ENCODE results near the gene METAP1D.
"Not testable (repeated sequence)": the region's sequence is repeated elsewhere in the genome, so short reads cannot be mapped to it uniquely, and the experiment has no call there.

METAP1D gene

DNA sequence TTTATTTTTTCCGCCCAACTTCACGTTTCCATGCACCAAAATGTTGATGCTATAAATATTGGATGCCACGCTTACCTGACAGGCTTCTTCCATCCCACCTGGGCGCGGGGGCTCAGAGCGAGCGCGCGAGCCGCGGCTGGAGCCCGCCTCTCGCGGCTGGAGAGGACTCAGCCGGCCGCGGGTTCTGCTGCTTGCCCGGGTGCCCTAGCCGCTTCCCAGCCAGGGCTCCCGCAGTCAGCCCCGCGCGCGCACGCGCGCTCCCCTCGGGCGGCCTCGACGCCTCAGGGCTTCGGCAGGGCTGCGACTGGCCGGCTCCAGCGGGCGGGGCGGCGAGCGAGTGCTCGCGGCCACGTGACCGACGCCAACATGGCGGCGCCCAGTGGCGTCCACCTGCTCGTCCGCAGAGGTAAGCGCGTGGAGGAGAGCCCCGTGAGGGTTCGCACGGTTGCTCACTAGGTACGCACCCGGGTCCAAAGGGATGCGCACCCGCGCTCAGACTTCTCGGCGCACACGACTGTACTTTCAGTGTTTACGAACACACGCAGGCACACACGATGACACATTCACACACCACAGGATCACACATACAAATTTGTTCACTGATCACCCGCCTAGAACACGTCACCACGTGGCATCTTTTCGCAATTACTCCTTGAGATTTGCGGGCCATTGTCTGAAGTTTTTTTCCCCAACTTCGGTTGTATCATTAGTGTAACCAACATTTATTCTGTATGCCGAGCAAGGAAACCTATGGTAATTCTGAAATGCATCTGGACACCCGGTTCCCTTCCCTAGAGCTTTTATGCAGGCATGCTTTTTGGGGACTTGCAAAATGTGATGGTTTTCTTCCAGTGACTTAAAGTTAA is at the start of gene METAP1D:
METAP1D (plus strand) TSS at position 350 of the 866 bp plus-strand sequence; CDS start at position 367, 17 bp downstream.
- peak; percentile 63 to 71 for DNase-seq (ENCODE audit: low read depth in 2 of 2)

GRCh38 chr2:171952276-171952675 is 47.5 kb upstream of the METAP1D start:
- no peak for DNase-seq (ENCODE audit: low read depth in 2 of 2)

- no peak for DNase-seq (ENCODE audit: low read depth in 2 of 2)
Observed at GRCh38 chr2:171952748-171953147, 47.0 kb upstream of the METAP1D start.

DNA sequence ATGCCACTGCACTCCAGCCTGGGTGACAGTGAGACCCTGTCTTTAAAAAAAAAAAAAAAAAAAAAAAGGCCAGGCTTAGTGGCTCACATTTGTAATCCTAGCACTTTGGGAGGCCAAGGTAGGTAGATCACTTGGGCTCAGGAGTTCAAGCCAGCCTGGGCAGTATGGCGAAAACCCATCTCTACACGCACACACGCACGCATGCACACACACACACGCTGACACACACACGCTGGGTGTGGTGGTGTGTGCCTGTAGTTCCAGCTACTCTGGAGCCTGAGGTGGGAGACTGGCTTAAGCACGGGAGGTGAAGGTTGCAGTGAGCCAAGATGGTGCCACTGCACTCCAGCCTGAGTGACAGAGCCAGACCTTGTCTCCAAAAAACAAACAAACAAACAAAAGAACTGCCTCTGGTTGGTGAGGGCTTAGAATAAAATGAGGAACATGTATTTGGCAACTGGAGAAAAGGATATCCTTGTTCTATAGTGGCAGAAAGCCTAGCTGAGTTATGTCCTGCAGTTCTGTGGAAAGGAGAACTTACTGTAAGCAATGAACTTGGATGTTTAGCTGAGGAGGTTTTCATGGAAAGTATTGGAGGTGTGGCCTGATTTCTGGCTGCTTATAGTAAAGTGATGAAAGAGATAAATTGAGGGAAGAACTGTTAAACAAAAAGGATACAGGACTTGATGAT is 43.5 kb upstream of the METAP1D start:
- DNase-seq (ENCODE audit: low read depth in 2 of 2), result no peak

- DNase-seq (ENCODE audit: low read depth in 2 of 2), result no peak
Observed at GRCh38 chr2:171957061-171957460, 42.7 kb upstream of the METAP1D start.

GRCh38 chr2:171958475-171958874 is 41.3 kb upstream of the METAP1D start:
- DNase-seq (ENCODE audit: low read depth in 2 of 2), result peak; percentile 26 to 36

- DNase-seq (ENCODE audit: low read depth in 2 of 2), result no peak
Observed at GRCh38 chr2:171959998-171960397, 39.8 kb upstream of the METAP1D start.

- DNase-seq (ENCODE audit: low read depth in 2 of 2), result no peak
Observed at GRCh38 chr2:171960570-171960969, 39.2 kb upstream of the METAP1D start.

DNA sequence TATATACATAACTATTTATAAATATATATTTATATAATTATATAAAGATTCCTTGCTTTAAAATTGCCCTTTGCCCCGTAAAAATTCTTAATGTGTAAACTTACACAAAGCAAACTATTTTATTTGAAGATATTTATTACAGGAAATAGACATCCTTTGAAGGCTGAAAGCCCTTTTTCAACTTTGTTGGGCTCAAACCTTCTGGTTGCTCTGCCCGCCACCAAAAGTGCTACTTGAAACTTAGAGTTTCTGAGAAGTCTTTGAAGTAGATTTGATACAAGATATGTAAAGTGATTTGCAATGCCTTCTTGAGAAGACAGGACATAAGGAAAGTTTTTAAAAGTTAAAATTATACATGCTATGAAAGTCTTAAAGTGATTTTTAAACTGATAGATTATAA is 36.6 kb upstream of the METAP1D start:
- DNase-seq (ENCODE audit: low read depth in 2 of 2), result no peak

DNA sequence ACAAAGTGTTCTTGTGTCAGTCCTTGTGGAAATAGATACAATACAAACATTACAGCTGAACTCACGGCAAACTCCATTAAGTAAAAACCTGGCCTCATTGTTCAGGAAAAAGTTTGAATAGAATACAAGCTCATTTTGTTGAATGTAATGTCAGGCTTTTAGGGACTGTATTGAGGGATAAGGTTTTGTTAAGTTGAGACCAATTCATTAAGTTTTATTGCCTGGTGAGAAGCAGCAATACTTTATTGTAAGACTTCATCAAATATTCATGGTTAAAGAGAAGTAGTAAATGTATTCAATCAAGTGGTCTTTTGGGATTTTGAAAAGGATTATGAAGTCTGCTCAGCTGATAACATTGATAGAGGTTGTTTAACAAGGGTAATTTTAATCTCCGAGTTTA is 35.4 kb upstream of the METAP1D start:
- no peak for DNase-seq (ENCODE audit: low read depth in 2 of 2)

- DNase-seq (ENCODE audit: low read depth in 2 of 2), result no peak
Observed at GRCh38 chr2:171965238-171965637, 34.5 kb upstream of the METAP1D start.

GRCh38 chr2:171965661-171966060 is 34.1 kb upstream of the METAP1D start:
- DNase-seq (ENCODE audit: low read depth in 2 of 2), result no peak

DNA sequence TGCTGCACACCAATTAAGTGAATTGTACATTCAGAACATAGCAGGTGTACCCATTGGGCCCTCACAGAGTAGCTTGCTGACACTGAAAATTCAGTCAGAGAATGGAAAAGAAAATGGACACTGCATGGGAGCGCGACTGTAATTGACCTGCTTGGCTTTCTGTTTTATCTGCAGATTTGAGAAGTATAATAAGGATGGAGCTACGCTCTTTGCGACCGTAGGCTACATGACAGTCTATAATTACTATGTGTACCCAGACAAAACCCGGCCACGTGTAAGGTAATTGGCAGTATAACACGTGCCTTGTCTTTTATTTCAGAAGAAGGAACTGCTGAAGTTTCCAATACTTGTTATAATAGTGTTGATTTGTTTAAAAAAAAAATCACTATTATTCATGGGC is 33.5 kb upstream of the METAP1D start:
- DNase-seq (ENCODE audit: low read depth in 2 of 2), result no peak

DNA sequence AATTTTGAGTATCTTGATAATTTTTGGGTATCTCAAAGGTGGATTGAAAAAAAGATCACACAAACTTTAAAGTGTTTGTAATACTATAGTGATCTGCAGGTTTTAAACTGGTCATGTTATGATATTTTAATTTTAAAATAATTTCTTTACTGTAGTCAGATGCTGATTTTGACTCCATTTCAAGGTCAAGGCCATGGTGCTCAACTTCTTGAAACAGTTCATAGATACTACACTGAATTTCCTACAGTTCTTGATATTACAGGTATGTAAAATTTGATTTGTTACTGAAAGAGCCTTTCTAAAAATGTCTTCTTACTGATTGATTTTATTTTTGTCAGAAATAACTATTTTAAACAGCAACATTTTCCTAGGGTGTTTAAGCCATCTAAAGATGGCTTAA is 33.1 kb upstream of the METAP1D start:
- no peak for DNase-seq (ENCODE audit: low read depth in 2 of 2)

DNA sequence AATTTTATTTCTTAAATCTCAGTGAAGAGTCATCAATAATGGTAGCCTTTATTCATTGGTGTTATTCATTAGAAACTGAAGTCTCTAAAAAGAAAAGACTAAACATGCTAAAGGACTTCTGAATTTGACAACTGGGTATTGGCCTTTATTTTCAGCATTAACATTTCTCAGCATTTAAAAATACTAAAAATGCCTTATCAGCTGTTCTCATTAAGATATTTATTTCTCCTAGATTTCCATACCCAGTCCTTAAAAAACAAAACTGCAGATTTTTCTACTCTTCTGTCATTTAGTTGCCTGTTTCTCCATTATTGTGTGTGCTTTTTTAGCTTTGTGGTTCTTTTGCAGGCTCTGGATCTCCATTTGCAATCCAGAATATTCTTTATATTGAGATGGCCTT is 31.2 kb upstream of the METAP1D start:
- no peak for DNase-seq (ENCODE audit: low read depth in 2 of 2)

DNA sequence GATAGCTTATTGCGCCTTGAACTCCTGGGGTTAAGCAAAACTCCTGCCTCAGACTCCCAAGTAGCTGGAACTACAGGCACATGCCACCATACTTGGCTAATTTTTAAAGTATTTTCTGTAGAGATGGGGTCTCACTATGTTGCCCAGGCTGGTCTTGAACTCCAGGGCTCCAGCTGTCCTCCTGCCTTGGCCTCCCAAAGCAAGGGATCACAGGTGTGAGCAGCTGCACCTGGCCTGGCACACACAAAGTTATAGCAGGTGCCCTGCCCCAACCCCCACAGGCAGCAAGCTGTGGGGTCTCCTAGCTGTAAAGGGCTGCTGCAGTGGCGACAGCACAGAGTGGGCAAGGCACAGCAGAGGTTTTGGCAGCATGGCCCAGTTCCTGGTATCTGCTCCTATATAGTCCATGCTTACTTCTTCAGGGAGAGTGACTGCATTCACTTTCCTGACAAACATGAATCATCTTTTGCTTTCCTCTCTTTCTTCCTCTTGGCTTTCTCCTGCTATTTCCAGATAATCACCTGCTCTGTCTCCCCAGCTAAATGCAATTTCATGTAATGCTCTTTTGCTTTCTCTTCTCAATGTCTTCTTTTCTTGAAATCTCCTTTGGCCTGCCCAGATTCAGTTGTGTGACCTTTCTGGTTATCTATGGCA is 27.3 kb upstream of the METAP1D start:
- DNase-seq (ENCODE audit: low read depth in 2 of 2), result no peak

DNA sequence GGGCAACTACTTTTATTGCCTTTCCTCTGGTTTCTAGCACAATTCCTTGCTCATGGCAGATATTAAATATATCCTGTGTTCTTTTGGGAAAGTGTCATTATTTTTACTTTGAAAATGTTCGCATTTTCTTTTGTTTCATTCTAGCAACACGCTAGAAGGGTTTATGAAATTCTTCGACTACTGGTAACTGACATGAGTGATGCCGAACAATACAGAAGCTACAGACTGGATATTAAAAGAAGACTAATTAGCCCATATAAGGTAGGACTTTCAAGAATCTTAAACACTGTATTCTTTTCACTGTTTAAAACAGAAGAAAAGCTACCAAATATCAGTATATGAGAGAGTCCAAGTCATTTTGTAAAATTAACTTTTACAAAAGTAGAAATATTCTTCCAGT is 20.6 kb upstream of the METAP1D start:
- no peak for DNase-seq (ENCODE audit: low read depth in 2 of 2)

DNA sequence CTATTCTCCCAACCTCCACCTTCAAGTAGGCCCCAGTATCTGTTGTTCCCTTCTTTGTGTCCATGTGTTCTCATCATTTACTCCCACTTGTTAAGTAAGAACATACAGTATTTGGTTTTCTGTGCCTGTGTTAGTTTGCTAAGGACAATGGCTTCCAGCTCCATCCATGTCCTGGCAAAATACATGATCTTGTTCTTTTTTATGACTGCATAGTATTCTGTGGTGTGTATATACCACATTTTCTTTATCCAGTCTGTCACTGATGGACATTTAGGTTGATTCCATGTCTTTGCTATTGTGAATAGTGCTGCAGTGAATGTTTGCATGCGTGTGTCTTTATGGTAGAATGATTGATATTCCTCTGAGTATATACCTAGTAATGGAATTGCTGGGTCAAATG is 15.8 kb upstream of the METAP1D start:
- DNase-seq (ENCODE audit: low read depth in 2 of 2), result not testable (repeated sequence)

DNA sequence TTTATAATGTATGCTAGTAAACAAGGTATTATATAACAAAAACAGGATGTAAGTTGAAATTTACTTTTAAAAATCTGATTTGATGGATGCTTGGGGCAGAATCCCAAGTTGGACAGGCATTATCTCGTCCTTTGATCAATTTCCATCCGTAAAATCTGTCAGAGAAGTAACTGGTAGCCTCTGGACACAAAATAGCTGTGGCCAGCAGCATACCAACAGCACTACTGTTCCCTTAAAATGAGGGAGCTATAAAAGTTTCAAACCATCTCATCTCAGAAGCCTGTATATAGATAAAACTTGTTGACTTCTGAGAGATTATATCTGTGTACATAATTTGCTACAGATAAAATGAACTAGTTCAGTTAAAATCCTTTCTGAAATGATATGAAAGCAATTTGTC is 14.7 kb upstream of the METAP1D start:
- no peak for DNase-seq (ENCODE audit: low read depth in 2 of 2)

GRCh38 chr2:171986778-171987177 is 13.0 kb upstream of the METAP1D start:
- no peak for DNase-seq (ENCODE audit: low read depth in 2 of 2)

DNA sequence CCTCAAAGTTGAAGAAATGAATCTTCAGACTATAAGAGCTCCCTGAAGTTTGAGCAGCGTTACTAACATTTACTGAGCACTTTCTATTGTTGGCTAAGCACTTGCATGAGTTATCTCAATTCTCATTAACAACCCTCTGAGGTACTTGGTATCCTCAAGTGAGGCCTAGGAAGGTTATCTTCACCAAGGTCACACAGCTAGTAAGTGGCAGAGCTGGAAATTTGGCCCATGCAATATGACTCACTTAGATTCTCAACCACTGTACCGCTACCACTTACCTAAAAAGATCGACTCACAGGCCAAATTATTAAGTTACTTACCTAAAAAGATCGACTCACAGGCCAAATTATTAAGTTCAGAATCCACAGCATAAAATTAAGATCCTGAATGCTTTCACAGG is 8.7 kb upstream of the METAP1D start:
- no peak for DNase-seq (ENCODE audit: low read depth in 2 of 2)

DNA sequence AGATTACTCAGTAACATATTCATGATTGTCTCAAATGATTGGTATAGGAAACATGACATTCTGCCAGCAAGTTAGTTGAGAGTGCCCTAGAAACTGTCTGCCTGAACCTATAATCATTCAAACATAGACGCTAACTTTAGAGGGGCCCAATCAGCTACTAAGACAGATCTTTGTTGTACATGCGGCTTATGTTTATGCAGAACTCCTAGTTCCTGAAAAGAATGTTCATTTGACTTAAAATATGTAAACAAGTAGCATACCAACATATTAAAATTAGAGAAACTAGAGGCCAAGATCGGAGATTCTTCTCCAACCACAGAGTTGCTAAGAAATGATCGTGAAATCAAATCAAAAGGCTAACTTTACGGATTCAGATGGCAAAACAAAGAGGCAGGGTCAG is 4.2 kb upstream of the METAP1D start:
- DNase-seq (ENCODE audit: low read depth in 2 of 2), result no peak

GRCh38 chr2:171996021-171996420 is 3.7 kb upstream of the METAP1D start:
- no peak for DNase-seq (ENCODE audit: low read depth in 2 of 2)

Measured in fibroblast of skin of left biceps (primary cell).